GM12892 (cell line): ENCODE measurements around the gene LRRC8C.

Experiments used
- POLR2A ChIP-seq: IDR thresholded peaks from 2 replicates; pipeline ENCODE4 v1.6.1; 2011; ENCODE audit warnings: low read depth, low read length, control low read depth
- POLR2AphosphoS5 ChIP-seq: IDR thresholded peaks from 2 replicates; pipeline ENCODE4 v1.6.1; 2011; ENCODE audit warnings: low read depth, low read length, control low read depth
- TAF1 ChIP-seq: IDR thresholded peaks from 2 replicates; pipeline ENCODE4 v1.6.1; 2011; ENCODE audit warnings: low read depth, mild to moderate bottlenecking, control low read depth, low read length, borderline replicate concordance

GRCh38 chr1:89635825-89636815 is 3.2 kb downstream of the LRRC8C start:
- TF ChIP-seq TAF1 (no peak), POLR2A (no peak), POLR2AphosphoS5 (no peak)
